Smooth muscle cell of the brain vasculature (primary cell): Measurements from ENCODE around the gene WNT1.

ENCODE experiments used
- DNase-seq: peaks from one replicate; pipeline ENCODE4 v3.0.0-alpha.2; 2012; ENCODE audit warnings: low read depth, low spot score

Gene WNT1

DNA sequence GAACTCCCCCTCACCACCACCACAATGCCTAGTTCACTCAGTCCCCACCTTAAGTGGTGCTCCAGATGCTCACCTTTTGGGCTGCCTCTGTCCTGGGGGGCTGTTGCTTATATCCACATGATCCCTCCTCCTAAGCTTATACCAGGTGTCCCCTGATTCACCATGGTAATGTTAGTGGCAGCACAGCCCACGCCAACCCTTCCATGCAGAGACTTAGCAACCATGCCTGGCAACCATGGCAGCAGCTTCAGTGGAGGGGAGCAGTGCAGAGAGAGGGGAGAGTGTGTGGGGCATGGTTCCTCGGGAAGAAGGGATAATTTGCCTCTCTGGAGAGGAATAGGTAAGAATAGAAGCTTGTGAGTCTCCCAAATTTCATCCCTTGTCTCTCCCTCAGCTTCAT lies 22.2 kb downstream of the WNT1 start:
- DNase-seq: no peak

DNA sequence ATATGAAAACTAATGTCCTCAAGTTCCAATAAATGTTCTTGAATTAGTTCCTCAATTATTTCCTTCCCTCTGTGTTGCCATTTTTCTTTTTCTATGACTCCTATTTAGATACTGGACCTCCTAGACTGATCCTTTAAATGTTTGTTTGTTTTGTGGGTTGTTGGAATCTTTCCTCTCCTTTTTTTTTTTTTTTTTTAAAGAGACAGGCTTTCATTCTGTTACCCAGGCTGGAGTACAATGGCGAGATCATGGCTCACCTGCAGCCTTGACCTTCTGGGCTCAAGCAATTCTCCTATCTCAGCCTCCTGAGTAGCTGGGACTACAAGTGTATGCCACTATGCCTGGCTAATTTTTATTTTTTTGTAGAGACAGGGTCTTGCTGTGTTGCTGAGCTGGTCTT lies 30.8 kb downstream of the WNT1 start:
- DNase-seq: no peak

DNA sequence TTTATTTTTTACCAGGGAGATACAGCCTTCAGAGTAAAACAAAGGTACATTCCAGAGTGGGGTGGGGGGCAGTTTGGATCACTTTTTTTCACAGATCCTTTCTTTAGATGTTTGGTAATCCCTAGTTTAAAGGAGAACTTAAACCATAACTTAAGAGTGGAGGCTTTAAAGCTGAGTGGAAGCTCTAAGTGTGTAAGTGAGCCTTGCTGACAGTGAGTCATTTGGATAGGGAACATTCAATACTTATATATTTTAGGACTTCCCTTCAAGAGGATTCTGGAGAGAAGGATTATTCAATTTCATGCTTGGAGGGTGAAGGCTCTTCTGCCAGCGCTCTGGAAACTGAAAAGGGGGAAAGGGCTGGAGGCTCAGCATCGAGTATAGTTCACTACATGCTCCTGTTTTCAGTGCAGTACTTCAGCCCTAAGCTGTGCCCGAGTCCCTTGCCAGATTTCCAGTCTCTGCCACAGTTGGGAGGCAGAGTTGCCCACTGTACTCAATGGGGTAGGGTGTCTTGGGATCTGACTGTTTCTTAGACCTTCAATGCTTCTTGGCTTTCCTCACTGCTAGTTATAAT lies 32.1 kb downstream of the WNT1 start:
- DNase-seq: no peak

DNA sequence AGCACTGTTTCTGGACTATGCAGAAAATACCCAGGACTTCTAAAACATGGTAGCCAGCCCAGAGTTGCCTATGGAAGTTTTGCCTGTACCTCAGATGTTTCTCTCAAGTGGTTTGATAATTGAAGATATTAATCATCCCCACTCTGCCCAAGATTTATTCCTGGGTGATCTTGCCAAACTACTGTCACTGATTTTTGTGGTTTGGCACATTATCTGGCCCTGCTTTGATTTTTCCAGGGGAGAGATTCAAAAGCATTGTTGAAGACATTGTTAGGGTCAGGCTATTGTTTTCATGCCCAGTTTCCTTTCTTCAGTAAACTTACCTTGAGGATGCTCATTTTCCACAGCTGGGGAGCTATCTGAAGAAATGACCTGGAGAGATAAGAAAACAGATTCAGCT lies 34.6 kb downstream of the WNT1 start:
- no peak for DNase-seq

DNA sequence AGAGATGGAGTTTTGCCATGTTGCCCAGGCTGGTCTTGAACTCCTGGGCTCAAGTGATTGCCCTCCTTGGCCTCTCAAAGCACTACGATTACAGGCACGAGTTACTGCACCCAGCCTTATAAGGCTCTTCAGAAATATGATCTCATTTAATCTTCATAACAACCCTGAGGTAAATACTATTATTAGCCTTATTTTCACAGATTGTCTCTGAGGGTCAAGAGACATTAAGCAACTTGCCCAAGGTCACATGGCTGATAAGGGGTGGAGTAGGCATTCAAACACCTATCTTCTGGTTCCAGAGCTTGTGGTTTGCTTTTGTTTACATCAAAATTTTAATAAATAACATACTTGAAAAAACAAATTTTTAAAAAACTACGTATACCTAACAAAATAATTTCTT lies 35.3 kb downstream of the WNT1 start:
- DNase-seq: no peak

DNA sequence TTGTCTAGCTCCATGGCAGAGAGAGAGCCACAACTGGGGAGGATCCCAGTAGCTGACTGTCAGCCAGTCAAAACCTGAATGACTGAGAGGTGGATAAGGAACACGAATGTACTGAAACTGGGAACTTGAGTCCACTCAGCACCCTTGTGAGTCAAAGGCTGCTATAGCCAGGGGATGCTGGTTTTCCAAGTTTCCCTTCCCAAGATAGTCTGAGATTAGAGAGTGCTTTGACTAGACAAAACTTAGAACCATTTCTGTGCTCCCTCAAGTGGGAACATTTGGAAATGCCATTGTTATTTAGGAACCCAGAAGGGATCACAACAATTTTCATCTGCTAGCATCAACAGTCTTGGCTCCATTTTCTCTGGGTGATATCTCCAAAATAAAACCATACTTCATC lies 36.4 kb downstream of the WNT1 start:
- DNase-seq: no peak

DNA sequence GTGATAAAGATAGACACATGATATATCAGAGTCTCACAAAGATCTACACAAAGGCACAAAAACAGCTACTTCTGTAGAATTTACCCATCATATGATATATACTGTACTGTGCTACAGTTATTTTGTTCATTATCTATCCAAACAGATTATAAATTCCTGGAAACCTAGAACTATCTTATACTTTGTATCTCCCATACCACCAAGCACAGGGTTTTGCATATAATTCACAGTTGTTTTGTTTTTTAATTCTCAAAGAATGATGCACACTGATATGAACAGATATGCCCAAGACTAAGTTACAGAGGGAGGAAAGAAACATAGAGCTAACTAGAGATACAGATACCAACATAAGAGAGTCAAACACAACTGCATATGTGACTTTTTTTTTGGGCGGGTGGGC lies 37.1 kb downstream of the WNT1 start:
- no peak for DNase-seq

DNA sequence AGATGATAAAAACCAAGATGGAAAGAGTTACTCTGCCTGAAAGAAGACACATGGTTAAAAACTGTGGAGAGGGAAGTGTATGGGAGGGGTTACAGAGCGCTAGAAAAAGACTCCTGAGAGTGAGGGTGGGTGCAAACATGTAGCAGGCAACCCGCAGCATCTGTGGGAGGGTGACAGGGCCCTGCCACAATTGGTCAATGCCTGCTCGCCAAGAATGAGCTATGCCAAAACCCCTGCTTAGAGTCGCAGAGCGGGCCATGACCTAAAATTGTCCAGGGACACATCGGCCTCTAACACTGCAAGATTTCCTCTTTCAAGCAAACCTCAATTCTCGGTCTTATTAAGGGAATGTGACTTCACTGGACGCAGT lies 39.8 kb downstream of the WNT1 start:
- DNase-seq: no peak

DNA sequence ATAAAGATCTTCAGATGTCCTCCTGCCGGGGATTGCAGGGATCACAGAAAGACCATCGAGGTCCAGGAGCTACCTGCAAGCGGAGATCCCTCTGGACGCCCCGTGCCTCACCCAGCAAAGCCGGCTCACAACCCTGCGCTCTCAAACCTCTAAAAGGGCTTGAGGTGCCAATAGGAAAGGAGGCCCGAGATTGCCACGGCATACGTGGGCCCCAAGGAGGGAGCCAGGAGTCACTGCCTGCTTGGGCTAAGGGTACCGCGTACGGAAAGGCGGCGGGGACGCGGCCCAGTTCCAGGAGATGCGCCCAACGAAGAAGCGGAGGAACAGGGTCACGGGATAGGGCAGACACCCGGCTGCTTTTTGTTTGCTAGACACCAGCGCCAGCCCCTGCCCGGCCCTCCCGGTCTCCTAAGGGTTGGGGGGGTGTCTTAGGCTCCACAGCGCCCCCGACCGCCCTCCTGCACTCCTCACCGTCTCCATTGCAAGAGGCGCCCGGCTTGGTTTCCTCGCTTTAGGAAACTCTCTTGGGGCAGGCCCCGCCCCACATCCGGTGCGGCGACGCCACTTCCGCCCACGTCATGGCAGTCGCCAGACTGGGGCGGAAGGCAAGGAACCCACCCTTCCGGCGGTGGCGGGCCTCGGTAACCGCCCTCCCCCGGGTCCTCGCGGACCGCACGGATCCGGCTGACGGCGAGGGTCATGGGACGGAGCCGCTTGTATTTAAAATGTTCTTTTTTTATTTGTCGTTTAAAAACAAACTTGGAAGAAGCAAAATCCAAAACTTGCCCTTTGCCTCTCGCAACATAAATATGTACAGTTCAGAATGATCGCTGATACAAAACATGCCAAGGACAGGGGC lies 40.4 kb downstream of the WNT1 start, which contains the start of gene PRKAG1:
Gene PRKAG1, minus strand, starts transcription at position 516 of the 859 bp plus-strand sequence. Its CDS starts 36 bp downstream, at position 480.
- peak; percentile 95 for DNase-seq

DNA sequence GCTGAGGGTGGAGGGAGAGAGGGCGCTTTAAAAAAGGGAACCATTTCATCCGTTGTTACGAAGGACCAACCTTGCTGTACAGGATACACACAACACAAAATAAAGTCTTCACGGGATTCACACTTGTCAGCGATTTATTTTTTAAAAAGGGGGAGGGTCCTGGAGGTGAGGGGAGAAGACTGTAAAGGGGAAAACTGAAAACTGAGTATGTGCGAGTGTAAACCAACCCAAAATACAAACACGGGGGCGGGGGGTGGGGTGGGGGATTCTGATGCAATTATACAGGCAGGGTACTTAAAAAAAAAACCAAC lies 41.0 kb downstream of the WNT1 start:
- DNase-seq: no peak

DNA sequence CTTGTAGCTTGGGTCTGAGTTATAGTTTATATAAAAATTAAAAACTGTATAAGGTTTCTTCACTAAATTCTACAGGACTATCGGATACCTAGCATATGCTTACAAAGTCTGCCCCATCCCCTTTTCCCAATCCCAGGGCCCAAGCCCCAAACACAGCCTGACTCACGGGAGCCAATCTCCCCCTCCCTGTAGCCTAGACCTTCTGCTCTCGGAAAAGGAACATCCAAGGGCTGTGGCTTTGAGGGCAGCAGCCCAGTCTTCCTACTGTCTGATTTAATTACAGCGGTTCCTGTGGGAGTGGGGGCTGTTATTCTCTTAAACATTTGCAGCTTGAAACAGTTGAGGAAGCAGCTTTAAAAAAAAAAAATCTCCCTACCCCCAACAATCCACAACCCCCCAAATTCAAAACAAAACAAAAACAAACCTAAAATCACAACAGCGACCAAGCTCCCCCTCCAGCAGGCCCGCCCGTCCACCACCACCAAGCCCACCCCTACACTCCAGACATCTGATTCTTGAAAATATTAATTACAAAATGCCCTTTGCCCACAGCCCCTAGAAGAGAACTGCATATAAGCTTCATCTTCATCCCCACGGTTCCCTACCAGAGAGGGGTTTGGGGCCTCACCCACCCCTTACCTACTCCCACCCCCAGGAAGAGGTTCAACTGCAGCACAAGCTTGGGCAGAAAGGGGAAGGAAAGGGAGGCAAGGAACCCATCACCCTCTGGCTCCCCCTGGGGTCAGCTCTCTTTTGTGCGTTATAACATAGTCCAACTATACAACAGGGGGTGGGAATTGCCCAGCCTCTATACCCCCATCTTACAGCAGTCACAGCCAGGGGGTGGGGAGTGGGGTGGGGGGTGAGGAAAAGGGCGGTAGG lies 41.6 kb downstream of the WNT1 start:
- DNase-seq: no peak

DNA sequence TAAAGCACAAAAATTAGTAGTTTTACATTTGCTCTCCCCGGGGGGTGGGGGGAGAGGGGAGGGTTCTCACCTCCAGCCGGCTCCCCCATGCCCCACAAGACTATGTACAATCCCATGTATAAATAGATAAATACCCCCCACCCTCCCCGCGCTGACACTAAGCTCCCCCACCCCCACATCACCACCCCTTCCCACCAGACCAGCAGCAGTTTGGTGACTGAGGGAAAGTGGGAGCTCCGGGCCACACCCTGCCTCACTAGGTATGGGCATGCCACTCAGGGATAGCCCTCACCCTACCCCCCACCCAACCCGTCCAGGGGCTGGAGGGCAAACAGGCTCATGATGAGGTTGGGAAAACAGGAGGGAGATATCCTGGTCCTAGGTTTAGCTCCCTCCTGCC lies 42.3 kb downstream of the WNT1 start:
- no peak for DNase-seq

DNA sequence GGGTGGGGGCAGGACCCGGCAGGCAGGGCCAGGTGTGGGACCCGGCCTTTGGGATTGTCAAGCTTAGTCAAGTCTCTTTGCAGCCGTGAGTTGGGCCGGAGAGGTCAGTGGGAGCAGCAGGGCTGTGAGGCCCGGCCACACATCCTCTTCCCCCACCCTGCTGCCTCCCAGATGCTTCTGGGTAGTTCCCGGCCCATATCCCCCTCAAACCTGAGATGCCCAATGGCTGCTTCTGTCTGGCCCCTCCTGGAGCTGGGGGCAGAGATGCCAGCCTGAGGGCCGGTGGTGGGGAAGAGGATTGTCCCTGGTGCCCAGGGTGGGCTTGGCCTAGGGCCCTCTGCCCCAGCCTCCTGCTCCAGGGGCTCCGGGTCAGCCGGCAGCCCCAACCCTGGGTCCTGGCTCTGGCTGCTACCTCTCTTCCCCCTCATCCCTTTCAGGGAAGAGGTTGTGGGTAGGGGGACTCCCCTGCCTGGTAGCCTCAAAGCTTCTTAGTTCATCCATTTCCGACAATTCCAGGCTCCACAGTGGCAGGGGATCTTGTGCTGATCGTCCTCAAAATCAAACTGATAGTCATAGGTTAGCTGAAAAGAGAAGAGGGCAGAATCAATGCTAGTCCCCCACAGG lies 43.3 kb downstream of the WNT1 start:
- DNase-seq: no peak

DNA sequence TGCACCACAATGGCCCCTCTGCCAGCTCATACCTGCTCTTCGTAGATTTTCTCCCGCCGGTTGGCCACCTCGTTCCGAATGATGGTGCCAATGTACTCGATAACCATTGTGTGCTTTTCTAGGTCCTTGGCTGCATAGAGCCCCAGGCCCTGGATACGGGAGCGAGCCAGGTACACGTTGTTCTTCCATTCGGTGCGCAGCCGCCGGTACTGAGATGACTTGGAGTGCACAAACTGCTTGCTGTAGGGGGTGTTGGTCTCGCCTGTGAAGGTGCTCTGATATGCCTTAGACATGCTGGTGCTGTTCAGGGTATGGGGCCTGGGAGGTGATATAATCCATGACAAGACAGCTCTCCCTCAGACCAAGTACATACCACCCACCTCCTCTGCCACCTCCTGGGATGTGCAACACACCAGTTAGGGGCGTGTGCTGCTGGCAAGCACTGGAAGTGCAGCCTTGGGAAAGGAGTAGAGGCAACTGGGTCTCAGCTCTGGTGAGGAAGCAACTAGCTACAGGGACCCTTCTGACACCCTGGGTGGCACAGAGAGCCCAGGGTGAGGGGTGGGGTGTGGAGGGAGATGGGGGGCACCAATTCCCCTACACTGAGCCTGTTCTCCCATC lies 44.5 kb downstream of the WNT1 start:
- no peak for DNase-seq

DNA sequence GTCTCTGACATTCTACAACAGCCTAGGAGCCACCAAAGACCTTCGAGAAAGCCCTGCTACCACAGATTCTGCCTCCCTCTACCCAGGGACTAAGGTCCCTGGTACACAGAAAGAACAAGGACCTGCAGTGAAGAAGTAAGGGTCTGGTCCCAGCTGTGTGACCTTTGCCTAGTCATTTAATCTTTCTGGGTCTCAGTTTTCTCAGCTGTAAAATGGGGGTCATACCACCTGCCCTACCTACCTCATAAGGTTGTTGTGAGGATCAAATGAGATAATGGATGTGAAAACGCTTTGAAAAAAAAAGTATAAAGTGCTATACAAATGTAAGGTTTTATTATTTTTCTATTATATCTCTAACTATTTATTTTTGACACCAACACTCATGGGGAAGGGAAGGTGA lies 45.7 kb downstream of the WNT1 start:
- no peak for DNase-seq

DNA sequence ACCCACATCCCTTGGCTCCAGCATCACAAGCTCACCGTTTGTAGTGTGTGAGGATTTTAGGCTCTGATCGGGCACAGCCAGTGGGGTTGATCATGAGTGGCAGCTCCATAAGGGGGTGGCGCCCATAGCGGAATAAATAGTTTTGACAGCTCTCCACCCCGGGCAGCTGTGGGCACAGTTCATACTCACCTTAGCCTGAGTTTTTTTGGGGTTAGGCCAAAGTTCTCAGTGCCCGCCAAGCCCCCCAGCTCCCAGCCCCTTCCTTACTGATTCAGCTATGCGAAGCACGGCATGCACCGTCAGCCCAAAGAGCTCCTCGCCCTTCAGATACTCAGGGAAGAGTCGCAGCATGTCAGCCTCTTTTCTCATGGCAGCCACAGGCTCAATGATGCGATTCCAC lies 46.4 kb downstream of the WNT1 start:
- no peak for DNase-seq

DNA sequence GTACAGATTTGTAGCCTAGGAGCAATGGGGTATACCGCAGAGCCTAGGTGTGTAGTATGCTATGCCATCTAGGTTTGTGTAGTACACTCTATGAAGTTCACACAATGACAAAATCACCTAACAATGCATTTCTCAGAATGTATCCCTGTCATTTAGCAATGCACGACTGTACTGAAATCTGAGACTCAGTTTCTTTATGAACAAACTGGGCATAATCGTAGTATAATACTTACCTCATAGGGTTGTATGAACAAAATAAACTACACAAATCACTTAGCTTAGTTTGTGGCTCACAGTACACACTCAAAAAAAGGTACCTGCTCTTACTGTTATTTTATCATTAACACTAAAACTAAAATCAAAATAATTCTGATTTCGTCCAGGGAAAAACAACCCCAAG lies 47.3 kb downstream of the WNT1 start:
- DNase-seq: no peak

DNA sequence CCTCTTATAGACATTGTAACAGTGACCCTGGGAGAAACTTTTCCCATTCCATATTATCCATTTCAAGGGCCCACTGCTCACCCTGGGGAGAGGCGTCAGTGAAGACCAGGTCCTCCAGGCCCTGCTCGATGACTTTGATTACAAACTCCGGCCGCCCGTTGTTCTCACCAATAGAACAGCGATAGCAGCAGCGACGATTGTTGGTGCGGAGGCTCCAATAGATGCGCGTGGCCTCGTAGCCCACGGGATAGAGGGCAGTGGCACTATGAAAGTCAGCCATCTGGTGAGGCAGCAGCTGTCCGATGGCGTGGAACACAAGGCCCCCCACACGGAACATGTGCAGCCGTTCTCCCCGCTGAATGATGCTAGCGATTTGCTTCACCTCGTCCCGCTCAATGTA lies 48.0 kb downstream of the WNT1 start:
- DNase-seq: no peak

DNA sequence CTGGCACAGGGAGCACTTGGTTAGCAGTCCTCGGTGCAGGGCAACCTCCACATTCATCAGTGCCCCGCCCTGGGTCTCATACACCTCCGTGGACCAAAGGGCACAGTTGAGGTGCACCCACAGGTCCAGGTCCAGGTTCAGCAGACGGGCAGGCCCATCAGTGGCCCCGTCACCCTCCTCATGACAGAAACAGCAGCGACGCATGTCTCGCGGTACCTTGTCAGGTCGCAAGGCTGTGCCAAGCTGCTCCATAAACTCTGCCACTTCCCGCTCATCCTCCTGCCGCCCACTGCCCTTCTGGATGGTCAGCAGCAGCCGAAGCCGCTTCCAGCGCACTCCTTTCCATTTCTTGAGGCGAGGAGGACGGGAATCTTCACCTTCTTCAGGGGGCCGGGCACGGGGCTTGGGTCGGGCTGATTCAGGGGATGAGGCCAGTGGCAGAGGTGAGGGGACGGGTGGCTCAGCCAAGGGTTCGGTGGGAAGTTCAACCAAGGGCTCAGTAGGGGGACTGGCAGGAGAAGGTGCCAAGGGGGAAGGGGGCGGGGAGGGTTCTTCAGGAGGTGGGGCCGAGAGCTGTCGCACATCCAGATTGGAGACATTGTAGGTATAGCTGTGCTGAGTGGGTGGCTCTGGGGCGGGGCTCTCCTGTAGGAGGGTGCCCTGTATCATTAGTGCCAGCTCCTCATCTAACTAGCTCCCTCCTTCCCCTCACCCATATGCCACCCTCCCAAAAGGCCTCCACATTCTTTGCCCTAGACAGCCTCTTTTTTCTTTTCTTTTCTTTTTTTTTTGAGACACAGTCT lies 48.8 kb downstream of the WNT1 start:
- DNase-seq: no peak

DNA sequence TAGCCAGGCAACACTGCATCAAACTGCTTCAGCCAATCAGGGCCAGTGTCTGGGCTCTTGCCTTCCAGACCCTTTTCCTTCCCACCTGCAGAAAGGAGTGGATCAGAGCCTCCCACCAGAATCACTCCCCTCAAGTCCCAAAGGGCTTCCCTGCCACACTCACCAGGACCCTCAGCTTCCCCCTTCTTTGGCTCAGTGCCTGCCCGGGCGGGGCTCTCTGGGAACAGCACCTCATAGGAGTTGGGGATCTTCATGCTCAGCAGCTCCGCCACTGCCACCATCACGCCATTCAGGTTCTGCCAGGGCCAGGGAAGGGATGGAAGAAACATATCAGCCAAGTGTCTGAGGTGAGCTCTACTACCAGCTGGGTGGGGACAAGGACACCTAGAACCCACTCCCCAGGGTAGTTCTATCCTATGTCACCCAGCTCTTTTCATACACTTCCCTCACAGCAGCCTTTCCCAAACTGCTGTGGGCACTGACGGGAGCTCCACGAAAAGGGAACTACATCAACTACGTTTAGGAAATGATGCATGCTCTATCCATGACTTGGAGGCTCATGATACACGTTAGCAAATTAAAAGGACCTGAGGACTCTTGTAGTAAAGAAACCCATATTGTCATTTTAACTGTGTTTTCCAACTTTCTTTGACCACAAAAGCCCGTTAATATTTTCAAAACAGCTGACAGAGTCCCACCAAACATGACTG lies 49.9 kb downstream of the WNT1 start:
- no peak for DNase-seq
